HEK293 (cell line): ENCODE measurements around the gene HOTAIR.

Source experiments
- CTCF ChIA-PET: fragments of 350-600 bp; formaldehyde crosslinking; extraction: SDS; loops from one replicate; lab custom pipeline; 2021; ENCODE audit warnings: antibody characterized with exemption; lab: Yijun Ruan, JAX
- POLR2A ChIA-PET: fragments of 300-600 bp; formaldehyde crosslinking; extraction: SDS; loops from one replicate; lab custom pipeline; 2020; ENCODE audit warnings: antibody characterized with exemption, inconsistent platforms; lab: Yijun Ruan, JAX
- H3K27ac ChIP-seq: fragments of 200-500 bp; sonication (Bioruptor generic); 2 replicates; pipeline ENCODE4 v1.5.1; 2014; ENCODE audit warnings: low read depth, low read length, control low read depth, inconsistent platforms; ENCODE audit errors: extremely low read depth
- H3K36me3 ChIP-seq, 2 experiments: fragments of 200-500 bp in 1 of 2; sonication (Bioruptor generic) in 1 of 2; 1 replicate in 1 of 2; 2 replicates in 1 of 2; pipeline ENCODE4 v1.5.1; 2014 to 2017; ENCODE audit warnings: inconsistent platforms in 2 of 2, low read length in 2 of 2; ENCODE audit not compliant: control insufficient read depth in 2 of 2, insufficient read depth in 1 of 2
- H3K4me1 ChIP-seq: fragments of 200-500 bp; sonication (Bioruptor generic); 2 replicates; pipeline ENCODE4 v1.5.1; 2014; ENCODE audit warnings: mild to moderate bottlenecking, low read length, inconsistent platforms; ENCODE audit not compliant: control insufficient read depth, insufficient read depth
- H3K4me3 ChIP-seq: 2 replicates; pipeline ENCODE4 v1.5.1; 2011; ENCODE audit warnings: low read depth, mild to moderate bottlenecking, control low read depth, low read length, moderate library complexity
- H3K9me3 ChIP-seq: fragments of 200-500 bp; sonication (Bioruptor generic); 2 replicates; pipeline ENCODE4 v1.5.1; 2014; ENCODE audit warnings: low read depth, low read length, inconsistent platforms; ENCODE audit not compliant: control insufficient read depth, insufficient read depth
- GLI2 ChIP-seq: fragments of 450-650 bp; formaldehyde crosslinking; IDR thresholded peaks from 2 replicates; pipeline ENCODE4; 2017; ENCODE audit warnings: missing biosample characterization, missing genetic modification characterization, low read depth, borderline replicate concordance
- GLIS2 ChIP-seq: fragments of 450-650 bp; formaldehyde crosslinking; IDR thresholded peaks from 2 replicates; pipeline ENCODE4 v1.5.1; 2016; ENCODE audit warnings: missing biosample characterization, missing genetic modification characterization
- HOXC10 ChIP-seq: sonication (generic); formaldehyde crosslinking; IDR thresholded peaks from 2 replicates; pipeline ENCODE4 v1.8.1; 2023; ENCODE audit warnings: mild to moderate bottlenecking, missing genetic modification reagents
- MEIS1 ChIP-seq: sonication (generic); formaldehyde crosslinking; IDR thresholded peaks from 2 replicates; pipeline ENCODE4 v1.8.1; 2022; ENCODE audit warnings: missing genetic modification reagents, mild to moderate bottlenecking, borderline replicate concordance
- MZF1 ChIP-seq: fragments of 450-650 bp; formaldehyde crosslinking; IDR thresholded peaks from 2 replicates; pipeline ENCODE4 v1.5.1; 2017; ENCODE audit warnings: missing biosample characterization, missing genetic modification characterization, borderline replicate concordance
- OVOL3 ChIP-seq: fragments of 450-650 bp; formaldehyde crosslinking; IDR thresholded peaks from 2 replicates; pipeline ENCODE4 v1.5.1; 2016; ENCODE audit warnings: missing biosample characterization, missing genetic modification characterization
- PRDM10 ChIP-seq: fragments of 450-650 bp; formaldehyde crosslinking; IDR thresholded peaks from 2 replicates; pipeline ENCODE4 v1.5.1; 2016; ENCODE audit warnings: missing biosample characterization, missing genetic modification characterization
- SP3 ChIP-seq: fragments of 450-650 bp; formaldehyde crosslinking; IDR thresholded peaks from 2 replicates; pipeline ENCODE4 v1.5.1; 2016; ENCODE audit warnings: missing biosample characterization, missing genetic modification characterization
- SP7 ChIP-seq: fragments of 450-650 bp; formaldehyde crosslinking; IDR thresholded peaks from 2 replicates; pipeline ENCODE4 v1.5.1; 2016; ENCODE audit warnings: missing biosample characterization, missing genetic modification characterization
- TCF7L2 ChIP-seq: IDR thresholded peaks from 2 replicates; pipeline ENCODE4 v1.6.1; 2011; ENCODE audit warnings: low read depth, mild to moderate bottlenecking, inconsistent platforms, low read length, moderate library complexity, borderline replicate concordance
- YY1 ChIP-seq: fragments of 450-650 bp; formaldehyde crosslinking; IDR thresholded peaks from 2 replicates; pipeline ENCODE4 v1.5.1; 2018; ENCODE audit warnings: missing biosample characterization, missing genetic modification characterization
- ZBTB48 ChIP-seq: fragments of 450-650 bp; formaldehyde crosslinking; IDR thresholded peaks from 2 replicates; pipeline ENCODE4 v1.5.1; 2016; ENCODE audit warnings: missing biosample characterization, missing genetic modification characterization
- ZBTB8A ChIP-seq: fragments of 450-650 bp; formaldehyde crosslinking; IDR thresholded peaks from 2 replicates; pipeline ENCODE4 v1.5.1; 2016; ENCODE audit warnings: missing biosample characterization, missing genetic modification characterization
- ZNF157 ChIP-seq: fragments of 450-650 bp; formaldehyde crosslinking; IDR thresholded peaks from 2 replicates; pipeline ENCODE4 v1.5.1; 2016; ENCODE audit warnings: missing biosample characterization, missing genetic modification characterization
- ZNF18 ChIP-seq: fragments of 450-650 bp; formaldehyde crosslinking; IDR thresholded peaks from 2 replicates; pipeline ENCODE4 v1.5.1; 2016; ENCODE audit warnings: missing biosample characterization, missing genetic modification characterization
- ZNF223 ChIP-seq: fragments of 450-650 bp; formaldehyde crosslinking; IDR thresholded peaks from 2 replicates; pipeline ENCODE4 v1.5.1; 2016; ENCODE audit warnings: missing biosample characterization, missing genetic modification characterization
- ZNF239 ChIP-seq: fragments of 450-650 bp; formaldehyde crosslinking; IDR thresholded peaks from 2 replicates; pipeline ENCODE4 v1.5.1; 2016; ENCODE audit warnings: missing biosample characterization, missing genetic modification characterization
- ZNF292 ChIP-seq: fragments of 450-650 bp; formaldehyde crosslinking; IDR thresholded peaks from 2 replicates; pipeline ENCODE4 v1.5.1; 2016; ENCODE audit warnings: low read depth, missing biosample characterization, missing genetic modification characterization, borderline replicate concordance
- ZNF341 ChIP-seq: fragments of 450-650 bp; formaldehyde crosslinking; IDR thresholded peaks from 2 replicates; pipeline ENCODE4; 2016; ENCODE audit warnings: low read depth, missing biosample characterization, missing genetic modification characterization
- ZNF350 ChIP-seq: fragments of 450-650 bp; formaldehyde crosslinking; IDR thresholded peaks from 2 replicates; pipeline ENCODE4 v1.5.0; 2017; ENCODE audit warnings: missing biosample characterization, mild to moderate bottlenecking, missing genetic modification characterization
- ZNF391 ChIP-seq: fragments of 450-650 bp; formaldehyde crosslinking; IDR thresholded peaks from 2 replicates; pipeline ENCODE4 v1.5.1; 2016; ENCODE audit warnings: low read depth, missing biosample characterization, missing genetic modification characterization, borderline replicate concordance
- ZNF514 ChIP-seq: fragments of 450-650 bp; formaldehyde crosslinking; IDR thresholded peaks from 2 replicates; pipeline ENCODE4 v1.5.1; 2016; ENCODE audit warnings: missing biosample characterization, missing genetic modification characterization
- ZNF777 ChIP-seq: fragments of 450-650 bp; formaldehyde crosslinking; IDR thresholded peaks from 2 replicates; pipeline ENCODE4 v1.5.1; 2017; ENCODE audit warnings: missing biosample characterization, missing genetic modification characterization, borderline replicate concordance
- ZXDB ChIP-seq: fragments of 450-650 bp; formaldehyde crosslinking; IDR thresholded peaks from 2 replicates; pipeline ENCODE4 v1.5.1; 2016; ENCODE audit warnings: missing biosample characterization, missing genetic modification characterization
- TF ChIP-seq, protein P1 (sequence below): fragments of 450-650 bp; formaldehyde crosslinking; IDR thresholded peaks from 2 replicates; pipeline ENCODE4 v1.5.1; 2016; ENCODE audit warnings: missing biosample characterization, missing genetic modification characterization
- TF ChIP-seq, protein P2 (sequence below): fragments of 450-650 bp; formaldehyde crosslinking; IDR thresholded peaks from 2 replicates; pipeline ENCODE4 v1.5.1; 2017; ENCODE audit warnings: missing biosample characterization, missing genetic modification characterization

The HOTAIR gene

GRCh38 chr12:53968214-53969127, 6.3 kb downstream of the HOTAIR start (continued):
- TF ChIP-seq ZNF18 (tag by site-specific recombination): peak; percentile 32; the same call in 1 of the 2 replicates
- TF ChIP-seq YY1: 0 out of 2 replicates have a peak, but pooled peaks have one; percentile 26
- TF ChIP-seq, protein P1, sequence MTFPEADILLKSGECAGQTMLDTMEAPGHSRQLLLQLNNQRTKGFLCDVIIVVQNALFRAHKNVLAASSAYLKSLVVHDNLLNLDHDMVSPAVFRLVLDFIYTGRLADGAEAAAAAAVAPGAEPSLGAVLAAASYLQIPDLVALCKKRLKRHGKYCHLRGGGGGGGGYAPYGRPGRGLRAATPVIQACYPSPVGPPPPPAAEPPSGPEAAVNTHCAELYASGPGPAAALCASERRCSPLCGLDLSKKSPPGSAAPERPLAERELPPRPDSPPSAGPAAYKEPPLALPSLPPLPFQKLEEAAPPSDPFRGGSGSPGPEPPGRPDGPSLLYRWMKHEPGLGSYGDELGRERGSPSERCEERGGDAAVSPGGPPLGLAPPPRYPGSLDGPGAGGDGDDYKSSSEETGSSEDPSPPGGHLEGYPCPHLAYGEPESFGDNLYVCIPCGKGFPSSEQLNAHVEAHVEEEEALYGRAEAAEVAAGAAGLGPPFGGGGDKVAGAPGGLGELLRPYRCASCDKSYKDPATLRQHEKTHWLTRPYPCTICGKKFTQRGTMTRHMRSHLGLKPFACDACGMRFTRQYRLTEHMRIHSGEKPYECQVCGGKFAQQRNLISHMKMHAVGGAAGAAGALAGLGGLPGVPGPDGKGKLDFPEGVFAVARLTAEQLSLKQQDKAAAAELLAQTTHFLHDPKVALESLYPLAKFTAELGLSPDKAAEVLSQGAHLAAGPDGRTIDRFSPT: no peak
- no peak for TF ChIP-seq ZNF223 (tag by site-specific recombination)

- ChIA-PET POLR2A (interaction anchor here (0.7 to 0.8 kb wide), 2 partner anchors 9 to 186 kb away, joined by 3 read pairs; no protein-coding TSS in a partner anchor), CTCF (interaction anchor here (0.9 to 1.1 kb wide), 2 partner anchors 21 to 40 kb away, joined by 3 read pairs; no protein-coding TSS in a partner anchor)
- H3K9me3 ChIP-seq: no peaks in the 10 kb centered on the region
- no peak overlapping the region for H3K4me3 ChIP-seq
- peaks cover 80% of the 10 kb centered on the region for H3K4me1 ChIP-seq
- H3K36me3 ChIP-seq: no peaks in the 10 kb centered on the region
- H3K27ac ChIP-seq: peak overlapping the region; percentile 94
- TF ChIP-seq ZNF777 (tag by site-specific recombination) (no peak), MZF1 (tag by site-specific recombination) (no peak; the same call in 1 of the 2 replicates), ZBTB48 (tag by site-specific recombination) (peak; percentile 50; the same call in 1 of the 2 replicates), MEIS1 (CRISPR knock-in tag) (no peak), ZXDB (tag by site-specific recombination) (no peak), TCF7L2 (no peak), ZNF350 (tag by site-specific recombination) (no peak), OVOL3 (tag by site-specific recombination) (no peak), ZNF239 (no peak), GLIS2 (no peak), ZNF157 (tag by site-specific recombination) (no peak), SP7 (tag by site-specific recombination) (0 out of 2 replicates have a peak, but pooled peaks have one; percentile 18), GLI2 (no peak), ZNF391 (tag by site-specific recombination) (peak; percentile 51; the same call in 1 of the 2 replicates), YY1 (no peak), ZNF514 (tag by site-specific recombination) (no peak), HOXC10 (CRISPR knock-in tag) (no peak), PRDM10 (tag by site-specific recombination) (peak; percentile 83), ZNF341 (peak; percentile 69), SP3 (tag by site-specific recombination) (no peak), ZBTB8A (tag by site-specific recombination) (peak; percentile 29), ZNF292 (tag by site-specific recombination) (no peak)
- TF ChIP-seq, protein P2, sequence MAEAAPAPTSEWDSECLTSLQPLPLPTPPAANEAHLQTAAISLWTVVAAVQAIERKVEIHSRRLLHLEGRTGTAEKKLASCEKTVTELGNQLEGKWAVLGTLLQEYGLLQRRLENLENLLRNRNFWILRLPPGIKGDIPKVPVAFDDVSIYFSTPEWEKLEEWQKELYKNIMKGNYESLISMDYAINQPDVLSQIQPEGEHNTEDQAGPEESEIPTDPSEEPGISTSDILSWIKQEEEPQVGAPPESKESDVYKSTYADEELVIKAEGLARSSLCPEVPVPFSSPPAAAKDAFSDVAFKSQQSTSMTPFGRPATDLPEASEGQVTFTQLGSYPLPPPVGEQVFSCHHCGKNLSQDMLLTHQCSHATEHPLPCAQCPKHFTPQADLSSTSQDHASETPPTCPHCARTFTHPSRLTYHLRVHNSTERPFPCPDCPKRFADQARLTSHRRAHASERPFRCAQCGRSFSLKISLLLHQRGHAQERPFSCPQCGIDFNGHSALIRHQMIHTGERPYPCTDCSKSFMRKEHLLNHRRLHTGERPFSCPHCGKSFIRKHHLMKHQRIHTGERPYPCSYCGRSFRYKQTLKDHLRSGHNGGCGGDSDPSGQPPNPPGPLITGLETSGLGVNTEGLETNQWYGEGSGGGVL (tag by site-specific recombination): peak; percentile 58; the same call in 1 of the 2 replicates
Observed at GRCh38 chr12:53967421-53967925, 7.3 kb downstream of the HOTAIR start.
